ENCODE measurements around the gene CCDC157. TPM values are rescaled to one million over a fixed set of nuclear protein-coding genes. Genes with fewer than 3 reads are reported as not detected.
A peak's percentile ranks its signal among the peaks of the same experiment; 100 is the strongest.

The CCDC157 gene
- total and polyA plus RNA-seq, 10 of the 15 experiments (the other 5 are each of a cell fraction or from before 2014, with no cell fraction given): 0.10 to 2.8 (median 1.2) TPM

DNA sequence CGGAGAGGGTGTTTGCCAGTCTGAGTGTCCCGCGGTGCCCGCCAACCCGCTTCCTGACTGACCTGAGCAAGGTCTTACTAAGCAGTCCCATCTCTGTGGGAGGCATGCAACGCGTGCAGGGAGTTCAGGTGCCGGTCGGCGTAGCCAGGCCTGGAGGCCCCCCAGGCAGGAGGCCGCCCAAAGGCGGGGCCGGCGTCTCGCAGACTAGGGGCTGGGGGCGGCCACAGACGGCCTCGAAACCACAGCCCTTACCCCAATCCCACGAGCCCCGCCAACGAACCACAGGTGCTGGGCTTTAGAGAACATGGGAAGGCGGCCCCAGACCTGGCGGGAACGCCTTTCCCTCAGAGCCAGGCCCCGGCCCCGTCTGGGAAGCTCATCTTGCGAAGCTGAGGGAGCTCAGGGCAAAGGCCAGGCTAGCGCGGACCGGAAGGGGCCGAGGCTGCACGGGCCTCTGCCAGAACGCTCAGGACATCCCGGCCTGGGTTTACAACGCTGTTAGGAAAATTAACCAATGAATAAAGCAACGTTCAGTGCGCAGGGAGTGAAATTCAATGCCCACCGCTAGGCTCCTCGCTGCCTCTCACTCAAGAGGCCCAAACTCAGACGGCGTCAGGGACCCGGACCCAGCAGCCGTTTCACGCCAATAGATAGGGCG, 66.6 kb downstream of the CCDC157 start (continued):
- TF ChIP-seq NKRF (conservative IDR thresholded peaks at IDR 0.05) (peak; percentile 62; the same call in 1 of the 2 replicates), ETV6 (conservative IDR thresholded peaks at IDR 0.05 in 1 of 2, IDR thresholded peaks at IDR 0.05 in 1 of 2; ENCODE audit: borderline replicate concordance in 1 of 2, low read depth in 1 of 2) (no peak), IRF5 (IDR thresholded peaks at IDR 0.05; ENCODE audit: borderline replicate concordance) (no peak), ZNF384 (IDR thresholded peaks at IDR 0.05; ENCODE audit: borderline replicate concordance, low read depth, low read length) (no peak), CHD1 (IDR thresholded peaks at IDR 0.05; ENCODE audit: low read depth, low read length) (0 out of 2 replicates have a peak, but pooled peaks have one; percentile 25), SMC3 (IDR thresholded peaks at IDR 0.05; ENCODE audit: borderline replicate concordance, low read length) (no peak), ZBTB33 (IDR thresholded peaks at IDR 0.05) (no peak), RFX5 (IDR thresholded peaks at IDR 0.05; ENCODE audit: low read depth, low read length) (no peak), ZNF622 (IDR thresholded peaks at IDR 0.05) (no peak), POLR2AphosphoS5 (IDR thresholded peaks at IDR 0.05; ENCODE audit: low read length) (peak; percentile 83; the same call in 1 of the 2 replicates), NR2F1 (conservative IDR thresholded peaks at IDR 0.05) (peak; percentile 75), WRNIP1 (IDR thresholded peaks at IDR 0.05; ENCODE audit: borderline replicate concordance, low read depth, low read length) (no peak), MTA2 (IDR thresholded peaks at IDR 0.05; ENCODE audit: low read depth) (no peak), SREBF1 (IDR thresholded peaks at IDR 0.05; ENCODE audit: low read length) (no peak), EZH2 (IDR thresholded peaks at IDR 0.05; ENCODE audit: borderline replicate concordance, control insufficient read depth, low read depth, low read length) (no peak), YBX1 (IDR thresholded peaks at IDR 0.05) (no peak), ZNF217 (IDR thresholded peaks at IDR 0.05) (no peak), SREBF2 (IDR thresholded peaks at IDR 0.05; ENCODE audit: low read length) (no peak), RB1 (IDR thresholded peaks at IDR 0.05; ENCODE audit: borderline replicate concordance) (no peak), IKZF1 (conservative IDR thresholded peaks at IDR 0.05) (no peak)
- TF ChIP-seq, protein P1, sequence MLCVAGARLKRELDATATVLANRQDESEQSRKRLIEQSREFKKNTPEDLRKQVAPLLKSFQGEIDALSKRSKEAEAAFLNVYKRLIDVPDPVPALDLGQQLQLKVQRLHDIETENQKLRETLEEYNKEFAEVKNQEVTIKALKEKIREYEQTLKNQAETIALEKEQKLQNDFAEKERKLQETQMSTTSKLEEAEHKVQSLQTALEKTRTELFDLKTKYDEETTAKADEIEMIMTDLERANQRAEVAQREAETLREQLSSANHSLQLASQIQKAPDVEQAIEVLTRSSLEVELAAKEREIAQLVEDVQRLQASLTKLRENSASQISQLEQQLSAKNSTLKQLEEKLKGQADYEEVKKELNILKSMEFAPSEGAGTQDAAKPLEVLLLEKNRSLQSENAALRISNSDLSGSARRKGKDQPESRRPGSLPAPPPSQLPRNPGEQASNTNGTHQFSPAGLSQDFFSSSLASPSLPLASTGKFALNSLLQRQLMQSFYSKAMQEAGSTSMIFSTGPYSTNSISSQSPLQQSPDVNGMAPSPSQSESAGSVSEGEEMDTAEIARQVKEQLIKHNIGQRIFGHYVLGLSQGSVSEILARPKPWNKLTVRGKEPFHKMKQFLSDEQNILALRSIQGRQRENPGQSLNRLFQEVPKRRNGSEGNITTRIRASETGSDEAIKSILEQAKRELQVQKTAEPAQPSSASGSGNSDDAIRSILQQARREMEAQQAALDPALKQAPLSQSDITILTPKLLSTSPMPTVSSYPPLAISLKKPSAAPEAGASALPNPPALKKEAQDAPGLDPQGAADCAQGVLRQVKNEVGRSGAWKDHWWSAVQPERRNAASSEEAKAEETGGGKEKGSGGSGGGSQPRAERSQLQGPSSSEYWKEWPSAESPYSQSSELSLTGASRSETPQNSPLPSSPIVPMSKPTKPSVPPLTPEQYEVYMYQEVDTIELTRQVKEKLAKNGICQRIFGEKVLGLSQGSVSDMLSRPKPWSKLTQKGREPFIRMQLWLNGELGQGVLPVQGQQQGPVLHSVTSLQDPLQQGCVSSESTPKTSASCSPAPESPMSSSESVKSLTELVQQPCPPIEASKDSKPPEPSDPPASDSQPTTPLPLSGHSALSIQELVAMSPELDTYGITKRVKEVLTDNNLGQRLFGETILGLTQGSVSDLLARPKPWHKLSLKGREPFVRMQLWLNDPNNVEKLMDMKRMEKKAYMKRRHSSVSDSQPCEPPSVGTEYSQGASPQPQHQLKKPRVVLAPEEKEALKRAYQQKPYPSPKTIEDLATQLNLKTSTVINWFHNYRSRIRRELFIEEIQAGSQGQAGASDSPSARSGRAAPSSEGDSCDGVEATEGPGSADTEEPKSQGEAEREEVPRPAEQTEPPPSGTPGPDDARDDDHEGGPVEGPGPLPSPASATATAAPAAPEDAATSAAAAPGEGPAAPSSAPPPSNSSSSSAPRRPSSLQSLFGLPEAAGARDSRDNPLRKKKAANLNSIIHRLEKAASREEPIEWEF (IDR thresholded peaks at IDR 0.05; ENCODE audit: insufficient replicate concordance, low read depth, low read length): no peak
